HUDEP-2 (cell line): ENCODE data around the gene CTTNBP2NL.

ENCODE experiments used
- DNase-seq, 76 experiments: peaks; one replicate each; lab custom pipeline; 2025; ENCODE audit not compliant: unreplicated experiment in 76 of 76; lab: John Stamatoyannopoulos, UW

CTTNBP2NL gene

GRCh38 chr1:112504661-112505399 lies 108.8 kb downstream of the CTTNBP2NL start:
- DNase-seq: no peak

- DNase-seq: no peak
These were observed 109.4 kb downstream of the CTTNBP2NL start for GRCh38 chr1:112505400-112505785.

GRCh38 chr1:112505878-112506277 lies 109.9 kb downstream of the CTTNBP2NL start:
- DNase-seq: no peak

- DNase-seq: no peak
These were observed 110.3 kb downstream of the CTTNBP2NL start for GRCh38 chr1:112506306-112506705.

- DNase-seq: no peak
These were observed 110.7 kb downstream of the CTTNBP2NL start for GRCh38 chr1:112506731-112507130.

- DNase-seq: no peak
These were observed 111.3 kb downstream of the CTTNBP2NL start for GRCh38 chr1:112507336-112507735.

GRCh38 chr1:112507921-112508277 lies 111.9 kb downstream of the CTTNBP2NL start:
- DNase-seq: no peak

- DNase-seq: peak in 1 of 76 experiments; percentile 9
These were observed 112.4 kb downstream of the CTTNBP2NL start, which contains the start of gene WNT2B for GRCh38 chr1:112508278-112509004. Gene WNT2B (plus strand): TSS chr1:112508965. CDS start chr1:112509263, 298 bp downstream.

GRCh38 chr1:112509005-112509659 lies 113.1 kb downstream of the CTTNBP2NL start:
- no peak for DNase-seq

- no peak for DNase-seq
These were observed 113.7 kb downstream of the CTTNBP2NL start for GRCh38 chr1:112509660-112510178.

- DNase-seq: no peak
These were observed 114.3 kb downstream of the CTTNBP2NL start for GRCh38 chr1:112510340-112510739.
